ENCODE results near the gene FAM89A. TPM values are rescaled to one million over a fixed set of nuclear protein-coding genes. Genes with fewer than 3 reads are reported as not detected.

The FAM89A gene
- total and polyA plus RNA-seq, 9 of the 15 experiments (the other 6 are each of a cell fraction or from before 2014, with no cell fraction given) = 8.7 to 66.2 (median 43.3) TPM

DNA sequence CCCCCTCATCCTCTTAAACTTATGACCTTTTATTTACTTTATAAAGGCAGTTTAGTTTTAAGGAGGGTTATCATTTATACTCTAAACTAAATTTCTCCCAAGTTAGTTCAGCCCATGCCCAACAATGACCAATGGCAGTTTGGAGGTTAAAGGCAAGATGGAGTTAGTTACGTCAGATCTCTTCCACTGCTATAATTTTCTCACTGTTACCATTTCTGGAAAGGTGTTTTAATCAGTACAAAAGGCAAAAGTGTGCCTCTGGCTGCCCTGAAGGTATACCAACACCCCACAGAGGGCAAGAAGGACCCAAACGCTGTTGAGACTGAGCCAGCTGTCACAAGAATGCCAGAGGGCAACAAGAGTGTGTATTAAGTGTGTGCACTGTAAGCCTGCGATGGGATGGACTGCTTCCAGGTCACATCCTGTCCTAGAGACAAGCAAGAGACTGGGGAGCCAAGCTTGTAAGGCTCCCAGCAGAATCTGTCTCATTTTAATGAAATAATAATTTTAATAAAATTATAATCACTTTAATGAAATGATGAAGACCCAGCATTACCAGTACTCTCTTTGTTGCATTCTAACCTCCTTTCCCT, 32.5 kb upstream of the FAM89A start (continued):
- TF ChIP-seq ESRRA (IDR thresholded peaks at IDR 0.05; ENCODE audit: borderline replicate concordance, low read depth) (no peak), CREBBP (IDR thresholded peaks at IDR 0.05; ENCODE audit: low read depth, low read length) (no peak), CAMTA2 (CRISPR knock-in tag; conservative IDR thresholded peaks at IDR 0.05) (no peak), HMG20A (CRISPR knock-in tag; conservative IDR thresholded peaks at IDR 0.05) (0 out of 2 replicates have a peak, but pooled peaks have one; percentile 12), NBN (IDR thresholded peaks at IDR 0.05; ENCODE audit: low read depth) (no peak), KAT8 (IDR thresholded peaks at IDR 0.05; ENCODE audit: low read depth) (no peak), SMAD1 (IDR thresholded peaks at IDR 0.05; ENCODE audit: low read depth, low read length, partially characterized antibody) (no peak), ZNF785 (CRISPR knock-in tag; IDR thresholded peaks at IDR 0.05) (peak; percentile 86), E2F3 (CRISPR knock-in tag; IDR thresholded peaks at IDR 0.05) (peak; percentile 79; the same call in 1 of the 2 replicates), ZSCAN32 (CRISPR knock-in tag; IDR thresholded peaks at IDR 0.05) (no peak), ZBTB40 (IDR thresholded peaks at IDR 0.05) (no peak), ZBTB40 (CRISPR knock-in tag; IDR thresholded peaks at IDR 0.05) (no peak)
- TF ChIP-seq, protein P1, sequence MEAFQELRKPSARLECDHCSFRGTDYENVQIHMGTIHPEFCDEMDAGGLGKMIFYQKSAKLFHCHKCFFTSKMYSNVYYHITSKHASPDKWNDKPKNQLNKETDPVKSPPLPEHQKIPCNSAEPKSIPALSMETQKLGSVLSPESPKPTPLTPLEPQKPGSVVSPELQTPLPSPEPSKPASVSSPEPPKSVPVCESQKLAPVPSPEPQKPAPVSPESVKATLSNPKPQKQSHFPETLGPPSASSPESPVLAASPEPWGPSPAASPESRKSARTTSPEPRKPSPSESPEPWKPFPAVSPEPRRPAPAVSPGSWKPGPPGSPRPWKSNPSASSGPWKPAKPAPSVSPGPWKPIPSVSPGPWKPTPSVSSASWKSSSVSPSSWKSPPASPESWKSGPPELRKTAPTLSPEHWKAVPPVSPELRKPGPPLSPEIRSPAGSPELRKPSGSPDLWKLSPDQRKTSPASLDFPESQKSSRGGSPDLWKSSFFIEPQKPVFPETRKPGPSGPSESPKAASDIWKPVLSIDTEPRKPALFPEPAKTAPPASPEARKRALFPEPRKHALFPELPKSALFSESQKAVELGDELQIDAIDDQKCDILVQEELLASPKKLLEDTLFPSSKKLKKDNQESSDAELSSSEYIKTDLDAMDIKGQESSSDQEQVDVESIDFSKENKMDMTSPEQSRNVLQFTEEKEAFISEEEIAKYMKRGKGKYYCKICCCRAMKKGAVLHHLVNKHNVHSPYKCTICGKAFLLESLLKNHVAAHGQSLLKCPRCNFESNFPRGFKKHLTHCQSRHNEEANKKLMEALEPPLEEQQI (IDR thresholded peaks at IDR 0.05) = no peak
- TF ChIP-seq, protein P2, sequence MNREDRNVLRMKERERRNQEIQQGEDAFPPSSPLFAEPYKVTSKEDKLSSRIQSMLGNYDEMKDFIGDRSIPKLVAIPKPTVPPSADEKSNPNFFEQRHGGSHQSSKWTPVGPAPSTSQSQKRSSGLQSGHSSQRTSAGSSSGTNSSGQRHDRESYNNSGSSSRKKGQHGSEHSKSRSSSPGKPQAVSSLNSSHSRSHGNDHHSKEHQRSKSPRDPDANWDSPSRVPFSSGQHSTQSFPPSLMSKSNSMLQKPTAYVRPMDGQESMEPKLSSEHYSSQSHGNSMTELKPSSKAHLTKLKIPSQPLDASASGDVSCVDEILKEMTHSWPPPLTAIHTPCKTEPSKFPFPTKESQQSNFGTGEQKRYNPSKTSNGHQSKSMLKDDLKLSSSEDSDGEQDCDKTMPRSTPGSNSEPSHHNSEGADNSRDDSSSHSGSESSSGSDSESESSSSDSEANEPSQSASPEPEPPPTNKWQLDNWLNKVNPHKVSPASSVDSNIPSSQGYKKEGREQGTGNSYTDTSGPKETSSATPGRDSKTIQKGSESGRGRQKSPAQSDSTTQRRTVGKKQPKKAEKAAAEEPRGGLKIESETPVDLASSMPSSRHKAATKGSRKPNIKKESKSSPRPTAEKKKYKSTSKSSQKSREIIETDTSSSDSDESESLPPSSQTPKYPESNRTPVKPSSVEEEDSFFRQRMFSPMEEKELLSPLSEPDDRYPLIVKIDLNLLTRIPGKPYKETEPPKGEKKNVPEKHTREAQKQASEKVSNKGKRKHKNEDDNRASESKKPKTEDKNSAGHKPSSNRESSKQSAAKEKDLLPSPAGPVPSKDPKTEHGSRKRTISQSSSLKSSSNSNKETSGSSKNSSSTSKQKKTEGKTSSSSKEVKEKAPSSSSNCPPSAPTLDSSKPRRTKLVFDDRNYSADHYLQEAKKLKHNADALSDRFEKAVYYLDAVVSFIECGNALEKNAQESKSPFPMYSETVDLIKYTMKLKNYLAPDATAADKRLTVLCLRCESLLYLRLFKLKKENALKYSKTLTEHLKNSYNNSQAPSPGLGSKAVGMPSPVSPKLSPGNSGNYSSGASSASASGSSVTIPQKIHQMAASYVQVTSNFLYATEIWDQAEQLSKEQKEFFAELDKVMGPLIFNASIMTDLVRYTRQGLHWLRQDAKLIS (CRISPR knock-in tag; IDR thresholded peaks at IDR 0.05) = no peak

Measured in K562 (cell line).